ENCODE measurements around the gene STH. TPM values are rescaled to one million over a fixed set of nuclear protein-coding genes. Genes with fewer than 3 reads are reported as not detected.

Gene STH
- total RNA-seq, 3 donors from 2014 or later: not detected

DNA sequence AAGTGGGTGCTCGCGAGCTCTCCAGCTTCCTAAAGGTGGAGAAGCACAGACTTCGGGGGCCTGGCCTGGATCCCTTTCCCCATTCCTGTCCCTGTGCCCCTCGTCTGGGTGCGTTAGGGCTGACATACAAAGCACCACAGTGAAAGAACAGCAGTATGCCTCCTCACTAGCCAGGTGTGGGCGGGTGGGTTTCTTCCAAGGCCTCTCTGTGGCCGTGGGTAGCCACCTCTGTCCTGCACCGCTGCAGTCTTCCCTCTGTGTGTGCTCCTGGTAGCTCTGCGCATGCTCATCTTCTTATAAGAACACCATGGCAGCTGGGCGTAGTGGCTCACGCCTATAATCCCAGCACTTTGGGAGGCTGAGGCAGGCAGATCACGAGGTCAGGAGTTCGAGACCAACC lies 1.9 kb upstream of the STH start:
- no peaks in the 10 kb centered on the region for H3K9me3 ChIP-seq
- H3K4me3 ChIP-seq: no peak overlapping the region
- no peaks in the 10 kb centered on the region for H3K36me3 ChIP-seq (ENCODE audit: low read depth)
- intact Hi-C loops (cut with DNase I, micrococcal nuclease): loop anchor here in 1 of 2 donors (10.0 kb wide), 1 partner anchor 288 kb away; no protein-coding TSS in a partner anchor
- no peak for ATAC-seq
- no peak for DNase-seq
- TF ChIP-seq, protein P1, sequence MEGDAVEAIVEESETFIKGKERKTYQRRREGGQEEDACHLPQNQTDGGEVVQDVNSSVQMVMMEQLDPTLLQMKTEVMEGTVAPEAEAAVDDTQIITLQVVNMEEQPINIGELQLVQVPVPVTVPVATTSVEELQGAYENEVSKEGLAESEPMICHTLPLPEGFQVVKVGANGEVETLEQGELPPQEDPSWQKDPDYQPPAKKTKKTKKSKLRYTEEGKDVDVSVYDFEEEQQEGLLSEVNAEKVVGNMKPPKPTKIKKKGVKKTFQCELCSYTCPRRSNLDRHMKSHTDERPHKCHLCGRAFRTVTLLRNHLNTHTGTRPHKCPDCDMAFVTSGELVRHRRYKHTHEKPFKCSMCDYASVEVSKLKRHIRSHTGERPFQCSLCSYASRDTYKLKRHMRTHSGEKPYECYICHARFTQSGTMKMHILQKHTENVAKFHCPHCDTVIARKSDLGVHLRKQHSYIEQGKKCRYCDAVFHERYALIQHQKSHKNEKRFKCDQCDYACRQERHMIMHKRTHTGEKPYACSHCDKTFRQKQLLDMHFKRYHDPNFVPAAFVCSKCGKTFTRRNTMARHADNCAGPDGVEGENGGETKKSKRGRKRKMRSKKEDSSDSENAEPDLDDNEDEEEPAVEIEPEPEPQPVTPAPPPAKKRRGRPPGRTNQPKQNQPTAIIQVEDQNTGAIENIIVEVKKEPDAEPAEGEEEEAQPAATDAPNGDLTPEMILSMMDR (IDR thresholded peaks at IDR 0.05): no peak
- H3K4me1 ChIP-seq (ENCODE audit: low read depth): no peaks in the 10 kb centered on the region

DNA sequence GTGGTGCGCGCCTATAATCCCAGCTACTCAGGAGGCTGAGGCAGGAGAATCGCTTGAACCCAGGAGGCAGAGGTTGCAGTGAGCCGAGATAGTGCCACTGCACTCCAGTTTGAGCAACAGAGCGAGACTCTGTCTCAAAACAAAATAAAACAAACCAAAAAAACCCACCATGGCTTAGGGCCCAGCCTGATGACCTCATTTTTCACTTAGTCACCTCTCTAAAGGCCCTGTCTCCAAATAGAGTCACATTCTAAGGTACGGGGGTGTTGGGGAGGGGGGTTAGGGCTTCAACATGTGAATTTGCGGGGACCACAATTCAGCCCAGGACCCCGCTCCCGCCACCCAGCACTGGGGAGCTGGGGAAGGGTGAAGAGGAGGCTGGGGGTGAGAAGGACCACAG lies 1.4 kb upstream of the STH start:
- no peak for ATAC-seq
- intact Hi-C loops (cut with DNase I, micrococcal nuclease): loop anchor here in 1 of 2 donors (10.0 kb wide), 1 partner anchor 287 kb away; no protein-coding TSS in a partner anchor
- TF ChIP-seq, protein P1 (IDR thresholded peaks at IDR 0.05): no peak

DNA sequence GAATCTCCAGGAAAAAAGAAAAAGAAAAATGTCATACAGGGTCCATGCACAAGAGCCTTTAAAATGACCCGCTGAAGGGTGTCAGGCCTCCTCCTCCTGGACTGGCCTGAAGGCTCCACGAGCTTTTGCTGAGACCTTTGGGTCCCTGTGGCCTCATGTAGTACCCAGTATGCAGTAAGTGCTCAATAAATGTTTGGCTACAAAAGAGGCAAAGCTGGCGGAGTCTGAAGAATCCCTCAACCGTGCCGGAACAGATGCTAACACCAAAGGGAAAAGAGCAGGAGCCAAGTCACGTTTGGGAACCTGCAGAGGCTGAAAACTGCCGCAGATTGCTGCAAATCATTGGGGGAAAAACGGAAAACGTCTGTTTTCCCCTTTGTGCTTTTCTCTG lies 845 bp downstream of the STH start:
- intact Hi-C loops (cut with DNase I, micrococcal nuclease): loop anchor here in 1 of 2 donors (10.0 kb wide), 2 partner anchors 215 to 285 kb away; no protein-coding TSS in a partner anchor
- H3K9me3 ChIP-seq: no peaks in the 10 kb centered on the region
- TF ChIP-seq, protein P1 (IDR thresholded peaks at IDR 0.05): no peak
- ATAC-seq (no peak), DNase-seq (no peak)
- H3K4me1 ChIP-seq (ENCODE audit: low read depth): peaks cover 10% of the 10 kb centered on the region
- no peaks in the 10 kb centered on the region for H3K36me3 ChIP-seq (ENCODE audit: low read depth)
- no peak overlapping the region for H3K4me3 ChIP-seq

More for the DNA sequence above, 1.4 kb upstream of the STH start:
- Histone ChIP-seq H3K9me3 (no peaks in the 10 kb centered on the region), H3K4me3 (no peak overlapping the region), H3K4me1 (ENCODE audit: low read depth) (no peaks in the 10 kb centered on the region), H3K36me3 (ENCODE audit: low read depth) (no peaks in the 10 kb centered on the region)
- no peak for DNase-seq

DNA sequence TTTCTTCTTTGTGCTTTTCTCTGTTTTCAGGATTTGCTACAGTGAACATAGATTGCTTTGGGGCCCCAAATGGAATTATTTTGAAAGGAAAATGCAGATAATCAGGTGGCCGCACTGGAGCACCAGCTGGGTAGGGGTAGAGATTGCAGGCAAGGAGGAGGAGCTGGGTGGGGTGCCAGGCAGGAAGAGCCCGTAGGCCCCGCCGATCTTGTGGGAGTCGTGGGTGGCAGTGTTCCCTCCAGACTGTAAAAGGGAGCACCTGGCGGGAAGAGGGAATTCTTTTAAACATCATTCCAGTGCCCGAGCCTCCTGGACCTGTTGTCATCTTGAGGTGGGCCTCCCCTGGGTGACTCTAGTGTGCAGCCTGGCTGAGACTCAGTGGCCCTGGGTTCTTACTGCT lies 1.2 kb downstream of the STH start:
- DNase-seq: no peak
- no peaks in the 10 kb centered on the region for H3K9me3 ChIP-seq
- peaks cover 10% of the 10 kb centered on the region for H3K4me1 ChIP-seq (ENCODE audit: low read depth)
- TF ChIP-seq, protein P1 (IDR thresholded peaks at IDR 0.05): no peak
- H3K36me3 ChIP-seq (ENCODE audit: low read depth): no peaks in the 10 kb centered on the region
- ATAC-seq: no peak
- H3K4me3 ChIP-seq: no peak overlapping the region
- intact Hi-C loops (cut with DNase I, micrococcal nuclease): loop anchor here in 1 of 2 donors (10.0 kb wide), 1 partner anchor 215 kb away; no protein-coding TSS in a partner anchor

DNA sequence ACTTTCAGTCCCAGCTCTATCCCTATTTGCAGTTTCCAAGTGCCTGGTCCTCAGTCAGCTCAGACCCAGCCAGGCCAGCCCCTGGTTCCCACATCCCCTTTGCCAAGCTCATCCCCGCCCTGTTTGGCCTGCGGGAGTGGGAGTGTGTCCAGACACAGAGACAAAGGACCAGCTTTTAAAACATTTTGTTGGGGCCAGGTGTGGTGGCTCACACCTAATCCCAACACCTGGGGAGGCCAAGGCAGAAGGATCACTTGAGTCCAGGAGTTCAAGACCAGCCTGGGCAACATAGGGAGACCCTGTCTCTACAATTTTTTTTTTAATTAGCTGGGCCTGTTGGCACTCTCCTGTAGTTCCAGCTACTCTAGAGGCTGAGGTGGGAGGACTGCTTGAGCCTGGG lies 1.7 kb downstream of the STH start:
- ATAC-seq (no peak), DNase-seq (no peak)

More for the DNA sequence above, 1.7 kb downstream of the STH start:
- no peaks in the 10 kb centered on the region for H3K9me3 ChIP-seq
- H3K4me1 ChIP-seq (ENCODE audit: low read depth): peaks cover 10% of the 10 kb centered on the region
- H3K36me3 ChIP-seq (ENCODE audit: low read depth): no peaks in the 10 kb centered on the region
- no peak overlapping the region for H3K4me3 ChIP-seq
- TF ChIP-seq, protein P1 (IDR thresholded peaks at IDR 0.05): no peak
- intact Hi-C loops (cut with DNase I, micrococcal nuclease): loop anchor here in 1 of 2 donors (10.0 kb wide), 1 partner anchor 214 kb away; no protein-coding TSS in a partner anchor

Data from mucosa of descending colon (tissue), 3 donors.